HG03060 (cell line): ENCODE measurements around the gene UBE2I.

Source experiments
- ATAC-seq: cut with Tn5 transposase; IDR thresholded peaks from one replicate; pipeline ENCODE4 v1.9.1; 2021; ENCODE audit warnings: low read depth, moderate number of reproducible peaks; ENCODE audit not compliant: unreplicated experiment

UBE2I gene

DNA sequence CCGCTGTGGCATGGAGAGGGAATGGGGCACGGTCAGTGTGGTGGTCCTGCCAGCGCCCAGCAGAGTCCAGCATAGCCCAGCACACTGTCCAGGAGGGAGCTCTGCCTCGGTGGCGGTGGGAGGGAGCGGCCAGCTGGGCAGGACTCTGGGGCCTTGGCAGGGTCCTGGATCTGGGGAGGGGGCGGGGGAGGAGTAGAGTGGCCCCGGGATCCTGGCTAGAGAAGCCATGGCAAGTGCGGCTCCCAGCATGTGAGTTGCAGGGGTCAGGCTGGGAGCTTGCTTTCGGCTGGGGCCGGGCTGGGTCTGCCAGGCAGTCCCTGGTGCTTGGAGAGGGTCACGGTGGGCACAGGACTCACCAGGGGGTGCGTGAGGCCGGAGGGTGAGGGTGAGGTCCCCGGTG is 46.2 kb downstream of the UBE2I start:
- ATAC-seq = no peak

DNA sequence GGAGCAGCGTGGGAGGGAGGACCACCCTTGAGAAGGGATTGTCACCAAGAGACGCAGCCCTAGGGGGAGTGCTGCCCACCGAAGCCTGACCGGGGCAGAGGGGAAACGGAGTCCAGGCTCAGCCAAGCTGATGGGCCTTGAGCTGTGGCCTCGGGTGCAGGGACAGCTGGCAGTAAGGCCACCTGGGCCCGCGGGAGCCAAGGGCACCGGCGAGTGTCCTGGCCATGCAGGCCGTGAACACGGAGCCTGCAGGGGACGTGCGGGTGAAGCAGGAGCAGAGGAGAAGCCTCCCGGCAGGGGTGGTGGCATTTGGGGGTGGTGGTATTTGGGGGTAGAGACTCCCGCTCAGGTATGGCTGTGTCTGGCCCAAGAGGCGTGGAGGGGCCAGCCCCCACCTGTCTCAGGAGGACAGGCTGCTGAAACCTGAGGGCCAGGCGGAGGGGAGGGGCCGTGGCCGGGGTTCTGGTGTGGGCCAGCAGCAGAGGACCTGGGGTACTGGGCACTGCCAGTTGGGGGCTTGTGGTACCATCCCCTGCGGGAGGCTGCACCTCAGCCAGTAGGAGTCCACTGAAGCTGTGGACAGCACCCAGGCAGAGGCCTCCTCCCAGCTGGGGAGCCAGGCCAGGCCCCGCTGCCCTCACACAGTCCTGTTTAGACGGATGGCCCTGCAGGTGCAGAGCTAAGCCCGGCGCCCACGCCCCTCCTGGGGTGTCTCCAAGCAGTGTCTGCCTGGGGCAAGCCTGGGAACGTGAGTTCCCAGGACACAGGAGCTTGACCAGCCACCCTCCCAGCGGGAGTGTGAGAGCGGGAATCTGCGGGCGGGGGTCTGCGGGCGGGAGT is 46.8 kb downstream of the UBE2I start:
- no peak for ATAC-seq

DNA sequence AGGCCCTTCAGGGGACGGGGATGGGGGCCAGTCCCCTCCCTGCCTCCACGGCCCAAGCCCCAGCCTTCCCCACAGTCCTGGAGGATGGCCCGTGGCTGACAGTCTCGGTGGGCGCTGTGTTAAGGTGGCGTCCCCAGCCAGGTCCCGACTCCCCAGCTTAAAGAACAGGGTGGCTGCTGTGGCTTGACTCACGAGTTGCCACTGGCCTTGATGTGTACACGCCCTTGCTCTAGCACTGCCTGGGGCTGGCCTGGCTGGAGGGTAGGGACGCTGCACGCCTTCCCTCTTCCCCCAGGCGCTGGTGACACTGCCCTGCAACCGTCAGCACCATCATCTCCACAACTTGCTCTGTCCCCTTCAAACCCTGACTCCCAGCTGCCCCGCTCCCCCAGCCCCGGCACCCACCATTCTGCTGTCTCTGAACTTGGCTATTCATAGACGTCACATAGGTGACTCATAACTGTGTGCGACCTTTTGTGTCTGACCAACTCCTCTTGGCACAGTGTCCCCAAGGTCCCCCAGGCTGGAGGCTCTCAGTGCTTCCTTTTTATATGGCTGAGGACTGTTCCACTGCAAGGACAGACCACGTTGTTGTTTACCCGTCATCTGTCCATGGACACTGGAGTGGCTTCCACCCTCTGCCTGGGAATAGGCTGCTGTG is 48.6 kb downstream of the UBE2I start:
- ATAC-seq = no peak

DNA sequence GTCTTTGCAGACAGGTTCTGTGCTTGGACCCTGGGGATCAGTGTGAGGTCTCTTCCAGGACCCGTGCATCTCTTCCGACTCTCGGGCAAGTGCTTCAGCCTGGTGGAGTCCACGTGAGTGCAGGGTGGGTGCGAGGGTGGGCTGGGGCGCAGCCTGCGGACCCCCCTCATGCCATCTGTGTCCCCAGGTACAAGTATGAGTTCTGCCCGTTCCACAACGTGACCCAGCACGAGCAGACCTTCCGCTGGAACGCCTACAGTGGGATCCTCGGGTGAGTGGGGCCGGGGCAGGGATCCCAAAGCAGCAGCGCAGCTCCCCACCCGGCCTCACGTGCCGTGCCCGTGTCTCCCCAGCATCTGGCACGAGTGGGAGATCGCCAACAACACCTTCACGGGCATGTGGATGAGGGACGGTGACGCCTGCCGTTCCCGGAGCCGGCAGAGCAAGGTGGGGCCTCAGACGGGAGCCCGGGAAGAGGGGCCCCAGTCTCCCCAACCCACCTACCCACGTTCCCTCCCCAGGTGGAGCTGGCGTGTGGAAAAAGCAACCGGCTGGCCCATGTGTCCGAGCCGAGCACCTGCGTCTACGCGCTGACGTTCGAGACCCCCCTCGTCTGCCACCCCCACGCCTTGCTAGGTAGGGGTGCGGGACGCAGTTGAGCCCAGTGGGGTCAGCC is 52.4 kb downstream of the UBE2I start:
- ATAC-seq = no peak

DNA sequence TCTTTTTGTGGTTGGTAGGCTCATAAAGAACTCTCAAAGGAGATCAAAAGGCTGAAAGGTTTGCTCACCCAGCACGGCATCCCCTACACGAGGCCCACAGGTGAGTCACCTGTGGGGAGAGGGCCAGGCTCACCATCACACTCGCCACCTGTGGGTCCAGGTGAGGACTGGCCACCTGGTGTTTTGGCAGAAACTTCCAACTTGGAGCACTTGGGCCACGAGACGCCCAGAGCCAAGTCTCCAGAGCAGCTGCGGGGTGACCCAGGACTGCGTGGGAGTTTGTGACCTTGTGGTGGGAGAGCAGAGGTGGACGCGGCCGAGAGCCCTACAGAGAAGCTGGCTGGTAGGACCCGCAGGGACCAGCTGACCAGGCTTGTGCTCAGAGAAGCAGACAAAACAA is 53.4 kb downstream of the UBE2I start:
- ATAC-seq = no peak

DNA sequence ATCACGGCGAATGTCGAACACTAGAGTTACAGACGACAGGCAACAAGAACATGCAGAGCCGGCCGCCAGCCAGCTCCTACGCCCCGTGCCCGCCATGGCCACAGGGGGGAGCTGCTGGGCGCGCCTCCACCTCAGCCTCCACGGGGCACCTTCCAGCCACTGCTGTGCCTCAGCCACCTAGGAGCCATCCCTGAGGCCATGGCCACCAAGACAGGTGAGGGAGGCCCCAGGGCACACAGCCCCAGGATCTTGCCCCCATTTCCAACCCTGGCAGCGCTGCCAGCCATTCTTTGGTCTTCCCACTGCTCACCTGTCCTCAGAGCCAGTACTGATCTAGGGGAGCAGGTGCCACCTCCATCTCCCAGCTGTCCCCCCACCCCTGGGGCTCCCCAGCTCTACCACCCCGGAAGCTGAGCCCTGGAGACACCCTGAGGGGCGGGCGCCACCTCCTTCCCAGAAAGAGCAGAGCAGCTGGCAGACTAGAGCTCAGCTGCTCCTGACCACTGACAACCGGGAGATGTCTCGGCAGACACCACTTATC is 54.1 kb downstream of the UBE2I start:
- no peak for ATAC-seq

DNA sequence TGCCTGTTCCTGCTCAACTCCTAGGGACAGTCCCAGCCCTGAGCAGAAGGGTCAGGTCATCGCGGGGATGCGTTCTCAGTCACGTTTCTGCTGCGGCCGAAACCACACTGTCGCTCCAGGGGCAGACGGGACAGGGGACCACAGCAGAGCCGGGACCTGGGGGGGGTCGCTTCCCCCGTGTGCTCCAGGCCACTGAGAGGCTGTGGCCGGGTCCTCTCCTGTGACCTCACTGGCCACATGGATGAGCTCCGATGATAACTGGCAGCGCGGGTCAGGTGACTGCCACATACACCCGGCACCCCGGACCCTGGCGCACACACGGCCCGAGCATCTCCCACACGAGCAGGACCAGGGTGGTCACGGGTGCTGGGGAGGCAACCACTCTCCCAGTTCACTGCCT is 55.1 kb downstream of the UBE2I start:
- no peak for ATAC-seq

DNA sequence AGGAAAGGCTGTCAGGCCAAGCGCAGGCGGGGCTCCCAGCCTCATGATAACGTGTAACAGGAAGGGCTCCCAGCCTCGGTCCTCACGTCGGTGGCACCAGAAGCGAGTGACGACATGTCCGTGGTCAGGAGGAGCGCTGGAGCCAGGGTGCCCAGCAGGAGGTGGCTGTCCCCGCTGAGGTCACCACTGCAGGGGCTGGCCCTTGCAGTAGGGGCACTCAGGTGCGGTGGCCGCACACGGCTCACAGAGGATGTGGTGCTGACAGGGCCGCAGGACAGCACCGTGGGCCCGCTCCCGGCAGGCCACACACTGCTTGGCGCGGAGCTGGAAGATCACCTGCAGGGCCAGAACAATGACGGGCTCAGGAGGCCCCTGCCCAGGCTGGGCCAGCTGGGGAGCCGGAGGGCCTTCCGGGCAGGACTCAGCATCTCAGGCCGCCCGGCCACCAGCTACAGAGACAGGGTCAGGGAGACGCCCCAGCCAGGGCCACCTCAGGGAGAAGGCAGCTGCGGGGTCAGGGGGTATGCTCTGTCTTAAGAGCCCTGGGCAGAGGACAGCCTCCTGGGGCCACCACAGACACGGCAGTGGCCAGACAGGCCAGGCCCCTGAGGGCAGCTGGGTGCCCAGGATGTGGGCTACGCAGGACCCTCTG is 56.8 kb downstream of the UBE2I start:
- no peak for ATAC-seq

DNA sequence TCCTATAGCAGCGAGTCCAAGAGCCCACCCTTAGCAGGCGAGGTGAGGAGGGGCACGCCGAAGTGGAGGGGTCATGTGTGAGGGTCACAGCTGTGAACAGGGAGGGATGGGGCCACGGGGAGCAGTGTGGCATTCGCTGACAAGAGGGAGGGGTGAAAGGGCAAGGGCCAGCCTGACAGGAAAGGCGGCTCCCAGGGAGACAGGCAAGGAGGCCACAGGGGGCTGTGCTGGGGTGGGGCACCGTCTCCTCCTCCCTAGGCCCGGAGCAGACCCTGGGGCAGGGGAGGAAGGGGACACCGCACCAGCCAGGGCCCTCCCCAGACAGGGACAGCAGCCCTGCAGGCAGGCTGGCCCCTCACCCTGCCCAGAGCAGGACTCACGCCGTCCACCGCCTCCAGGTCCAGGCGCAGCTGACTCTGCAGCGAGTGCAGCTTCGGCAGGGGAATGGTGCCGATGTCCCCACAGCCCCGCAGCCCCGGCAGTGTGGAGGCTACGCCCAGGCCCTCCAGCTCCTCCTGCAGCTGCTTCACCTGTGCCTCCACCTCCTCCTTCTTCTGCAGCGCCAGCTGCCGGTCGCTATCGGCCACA is 57.4 kb downstream of the UBE2I start:
- ATAC-seq = no peak

DNA sequence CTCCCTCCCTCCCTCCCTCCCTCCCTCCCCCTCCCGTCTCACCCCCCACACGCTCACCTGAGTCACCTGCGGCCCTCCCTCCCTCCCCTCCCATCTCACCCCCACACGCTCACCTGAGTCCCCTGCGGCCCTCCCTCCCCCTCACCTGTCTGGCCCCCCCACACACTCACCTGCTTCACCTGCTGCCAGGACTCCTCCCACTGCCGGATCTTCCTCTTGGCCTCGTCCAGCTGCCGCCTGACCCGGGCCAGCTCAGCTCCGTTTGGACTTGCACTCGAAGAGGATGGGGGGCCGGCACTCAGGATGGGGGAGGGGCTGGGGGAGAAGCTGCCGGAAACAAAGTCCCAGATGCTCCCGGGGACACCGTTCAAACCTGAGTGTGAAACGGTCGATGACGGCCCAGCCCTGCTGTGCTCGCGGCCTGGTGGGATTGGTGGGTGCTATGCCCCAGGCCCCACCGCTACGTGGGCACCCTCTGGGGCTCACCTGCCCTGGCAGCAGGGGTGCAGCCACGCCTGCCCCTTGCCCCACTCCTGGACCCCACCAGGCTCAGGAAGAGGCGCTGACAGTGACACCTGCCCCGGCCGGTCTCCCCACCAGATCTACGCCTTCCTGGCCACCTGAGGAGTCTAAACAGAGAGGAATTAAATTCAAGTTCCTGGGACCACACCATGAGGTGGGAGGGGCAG is 58.2 kb downstream of the UBE2I start:
- ATAC-seq = no peak

DNA sequence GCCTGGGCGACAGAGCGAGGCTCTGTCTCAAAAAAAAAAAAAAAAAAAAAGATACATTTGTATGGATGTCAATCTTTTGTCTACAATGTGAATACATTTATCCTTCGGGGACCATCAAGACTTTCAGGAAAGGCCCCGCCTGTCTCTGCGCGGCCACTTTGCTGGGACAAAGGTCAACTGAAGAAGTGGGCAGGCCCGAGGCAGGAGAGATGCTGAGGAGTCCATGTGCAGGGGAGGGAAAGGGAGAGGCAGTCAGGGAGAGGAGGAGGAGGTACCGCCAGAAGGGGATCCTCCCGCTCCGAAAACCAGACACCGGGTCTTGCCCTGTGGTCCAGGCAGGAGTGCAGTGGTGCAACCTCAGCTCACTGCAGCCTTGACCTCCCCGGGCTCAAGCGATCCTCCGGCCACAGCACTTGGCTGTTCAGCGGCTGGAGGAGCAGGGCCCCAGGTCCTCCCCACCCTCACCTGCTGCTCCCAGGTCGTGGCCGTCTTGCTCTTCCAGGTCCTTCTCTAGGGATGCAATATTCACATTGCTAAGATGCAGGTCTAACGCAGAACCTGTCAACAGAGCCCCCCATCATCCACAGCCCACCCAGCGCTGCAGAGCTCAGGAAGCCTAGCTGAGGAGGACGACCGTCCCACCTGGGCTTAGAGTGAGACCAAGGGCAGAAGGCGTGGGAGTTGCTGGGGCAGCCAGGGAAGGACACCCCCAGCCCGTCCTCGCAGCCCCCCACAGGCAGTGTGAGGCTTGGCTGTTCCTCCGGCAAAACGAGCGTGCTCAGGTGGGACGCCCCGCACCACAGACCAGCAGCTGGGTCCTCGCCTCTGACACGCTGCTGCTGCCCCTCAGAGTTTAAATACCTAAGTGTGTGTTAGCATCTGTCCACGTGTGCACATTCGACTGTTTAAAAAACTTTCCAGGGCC is 61.9 kb downstream of the UBE2I start:
- ATAC-seq = no peak

DNA sequence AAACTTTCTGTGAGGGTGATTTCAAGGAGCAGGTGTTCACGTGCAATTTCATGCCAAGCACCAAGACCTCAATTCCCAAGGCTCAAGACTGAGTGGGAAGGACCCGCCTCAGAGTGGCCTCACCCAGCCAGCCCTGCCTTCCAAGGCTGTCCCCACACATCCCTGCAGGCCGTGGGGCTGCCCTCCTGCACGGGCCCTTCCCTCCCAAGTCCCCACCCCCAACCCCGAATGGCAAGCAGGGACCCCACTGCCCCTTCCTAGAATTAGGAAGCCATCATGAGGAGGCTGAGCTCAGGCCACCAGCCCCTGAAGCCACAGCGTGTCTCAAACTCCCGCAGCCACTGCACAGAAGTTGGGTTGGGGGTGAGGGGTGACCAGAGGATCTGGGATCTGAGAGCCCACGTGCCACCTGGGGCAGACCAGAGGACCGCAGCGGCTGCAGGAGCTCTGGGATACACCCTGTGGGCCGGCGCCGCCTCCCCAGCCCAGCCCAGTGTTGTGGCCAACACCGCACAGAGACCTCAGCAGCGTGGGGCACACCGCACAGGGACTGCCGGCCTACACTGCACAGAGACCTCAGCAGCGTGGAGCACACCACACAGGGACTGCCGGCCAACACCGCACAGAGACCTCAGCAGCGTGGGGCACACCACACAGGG is 63.0 kb downstream of the UBE2I start:
- no peak for ATAC-seq

DNA sequence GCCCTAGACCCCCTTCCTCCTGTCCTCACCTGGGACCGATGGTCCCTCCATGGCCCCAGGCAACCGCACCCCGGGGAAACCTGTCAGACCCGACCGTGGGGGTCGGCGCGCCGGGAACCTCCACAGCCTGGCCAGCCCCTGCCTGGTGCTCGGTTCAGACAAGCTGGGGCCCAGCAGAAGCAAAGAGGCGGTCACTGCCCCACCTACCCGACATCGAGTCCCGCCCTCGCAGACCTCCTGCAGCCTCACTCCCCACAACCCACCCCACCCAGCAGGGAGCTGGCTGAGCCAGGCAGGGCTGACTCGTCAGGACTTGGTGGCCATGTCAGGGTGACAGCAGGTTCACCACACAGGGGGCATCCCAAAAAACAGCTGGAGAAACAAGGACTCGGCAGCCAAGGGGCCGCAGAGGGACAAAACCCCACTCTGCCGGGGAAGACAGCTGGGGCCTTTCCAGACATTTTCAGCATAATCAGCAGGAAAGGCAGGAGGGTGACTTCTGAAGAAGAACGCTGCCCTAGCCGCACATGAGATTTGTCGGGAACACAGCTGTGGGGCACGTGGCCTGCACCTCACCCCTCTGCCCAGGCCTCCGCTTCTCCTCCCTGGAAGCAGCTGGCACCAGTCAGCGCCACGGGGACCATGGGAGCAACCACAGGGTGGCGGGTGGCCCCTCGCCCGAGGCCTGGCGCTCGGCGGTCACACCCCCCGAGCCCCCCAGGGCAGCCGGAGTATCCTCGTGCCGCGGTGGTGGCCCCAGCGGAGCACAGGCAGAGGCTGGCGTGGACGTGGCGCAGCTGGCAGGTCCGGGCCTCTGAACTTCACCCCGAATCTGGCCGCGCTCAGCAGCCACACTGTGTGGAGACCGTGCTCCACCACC is 65.2 kb downstream of the UBE2I start:
- ATAC-seq = no peak

DNA sequence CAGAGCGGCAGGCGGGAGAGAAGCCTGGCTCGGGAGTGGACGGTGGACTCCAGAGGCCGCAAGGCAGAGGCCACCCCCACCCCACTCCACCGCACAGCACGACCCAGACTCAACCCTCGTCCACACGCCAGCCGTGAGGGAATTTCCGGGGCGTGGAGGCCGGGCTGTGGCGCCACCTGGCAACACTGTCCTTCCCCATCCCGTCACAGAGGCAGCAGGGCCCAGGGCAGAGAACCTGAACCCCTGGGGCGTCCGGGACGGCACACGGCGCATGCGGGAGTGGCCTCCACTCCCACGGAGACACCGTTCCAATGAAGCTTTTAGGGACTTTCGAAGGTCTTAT is 65.8 kb downstream of the UBE2I start:
- ATAC-seq = no peak

DNA sequence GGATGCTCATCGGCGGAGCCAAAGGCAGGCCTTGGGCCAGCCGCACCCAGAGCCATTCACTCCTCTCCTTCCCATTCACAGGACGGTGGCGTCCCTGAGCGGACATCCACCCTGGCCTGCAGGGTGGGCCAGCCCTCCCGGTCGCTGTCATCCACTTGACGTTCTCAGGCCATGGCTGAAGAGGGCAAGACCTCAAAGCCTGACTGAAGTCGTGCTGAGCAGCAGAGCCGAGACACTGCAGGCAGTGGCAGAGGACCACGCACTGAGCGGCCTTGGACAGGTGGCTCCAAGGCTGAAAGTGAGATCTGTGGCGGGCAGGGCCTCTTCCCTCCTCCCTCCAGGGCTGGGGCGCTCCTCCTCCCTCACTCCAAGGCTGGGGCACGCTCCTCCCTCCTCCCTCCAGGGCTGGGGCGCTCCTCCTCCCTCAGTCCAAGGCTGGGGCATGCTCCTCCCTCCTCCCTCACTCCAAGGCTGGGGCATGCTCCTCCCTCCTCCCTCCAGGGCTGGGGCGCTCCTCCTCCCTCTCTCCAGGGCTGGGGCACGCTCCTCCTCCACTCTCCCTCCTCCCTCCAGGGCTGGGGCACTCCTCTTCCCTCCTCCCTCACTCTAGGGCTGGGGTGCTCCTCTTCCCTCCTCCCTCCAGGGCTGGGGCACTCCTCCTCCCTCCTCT is 66.4 kb downstream of the UBE2I start:
- no peak for ATAC-seq
